Left lung (tissue), 10 donors: ENCODE data around the gene LPCAT3. TPM values are rescaled to one million over a fixed set of nuclear protein-coding genes. Genes with fewer than 3 reads are reported as not detected.

Experiments
- ATAC-seq: fragments of 200-7000 bp; cut with Tn5 transposase; one replicate; pipeline ENCODE4 v1.9.1; 2020; ENCODE audit warnings: moderate library complexity
- DNase-seq, 4 donors: peaks; one replicate each; pipeline ENCODE4 v3.0.0-alpha.2; 2013 to 2020
- H3K27ac ChIP-seq, 2 donors: fragments of 200-600 bp; sonication (generic) in 1 of 2; one replicate each; pipeline versions ENCODE4 v1.5.0 to v1.8.0; 2020 to 2021
- H3K27me3 ChIP-seq, 2 donors: fragments of 200-600 bp; sonication (generic) in 1 of 2; one replicate each; pipeline versions ENCODE4 v1.5.0 to v1.8.0; 2020 to 2021
- H3K36me3 ChIP-seq, 2 donors: fragments of 200-600 bp; sonication (generic) in 1 of 2; one replicate each; pipeline versions ENCODE4 v1.5.0 to v1.8.0; 2020 to 2021
- H3K4me1 ChIP-seq, 2 donors: fragments of 200-600 bp; one replicate each; pipeline ENCODE4 v1.8.0; 2021
- H3K4me3 ChIP-seq, 2 donors: fragments of 200-600 bp; sonication (generic) in 1 of 2; one replicate each; pipeline versions ENCODE4 v1.5.0 to v1.8.0; 2020 to 2021; ENCODE audit warnings: mild to moderate bottlenecking in 1 of 2
- H3K9me3 ChIP-seq, 2 donors: fragments of 200-600 bp; sonication (generic) in 1 of 2; one replicate each; pipeline versions ENCODE4 v1.5.0 to v1.8.0; 2020 to 2021
- CTCF ChIP-seq, 2 donors: fragments of 200-600 bp; sonication (generic) in 1 of 2; IDR thresholded peaks; one replicate each; pipeline versions ENCODE4 v1.5.0 to v1.8.0; 2021; ENCODE audit warnings: antibody characterized with exemption in 2 of 2
- intact Hi-C, 2 donors: fragments of 100-400 bp; cut with DNase I; formaldehyde crosslinking; loops; one replicate each; pipeline versions ENCODE4 v1.11.2 to v1.14.2; 2022
- polyA plus RNA-seq, 6 donors: library from polyadenylated mRNA; unstranded; fragments of 120-200 nt; gene quantifications; one replicate each; pipeline ENCODE4 v1.2.1, GENCODE V29; 2013; ENCODE audit not compliant: insufficient read length in 6 of 6
- total RNA-seq, 2 donors: library from RNA; stranded (reverse); fragmentation: NEBNext Ultra II Directional; extraction: Animal tissue kit (Norgen Biotek cat#: 25700); gene quantifications; one replicate each; pipeline ENCODE4 v1.2.1, GENCODE V29; 2021
- donor health status: DM: no; HTN: yes; CAD: no.
- donor health status: DM: no; HTN: no; CAD: no.

The LPCAT3 gene
- total and polyA plus RNA-seq, 8 donors: 54.7 to 108 (median 64.7) TPM

GRCh38 chr12:6960593-6961277 lies 57.5 kb downstream of the LPCAT3 start:
- Histone ChIP-seq H3K36me3 (peaks cover 0 to 57% of the 10 kb centered on the region in 2 donors), H3K9me3 (no peaks in the 10 kb centered on the region), H3K27me3 (no peaks in the 10 kb centered on the region), H3K4me1 (peaks cover 31 to 94% of the 10 kb centered on the region in 2 donors), H3K27ac (peak overlapping the region; percentile 83 to 93), H3K4me3 (peak overlapping the region in 1 of 2 donors; percentile 47)
- TF ChIP-seq CTCF (IDR thresholded peaks at IDR 0.05): no peak
- DNase-seq: no peak
- intact Hi-C loops: no loop called here
- ATAC-seq: no peak

- intact Hi-C loops: loop anchor here in 1 of 2 donors (10.0 kb wide), 1 partner anchor 155 kb away; no protein-coding TSS in a partner anchor
- peak overlapping the region in 1 of 2 donors; percentile 47 for H3K4me3 ChIP-seq
Observed at GRCh38 chr12:6959805-6960592, 58.3 kb downstream of the LPCAT3 start.

GRCh38 chr12:6959058-6959804 lies 59.0 kb downstream of the LPCAT3 start:
- DNase-seq (peak in 1 of 4 donors; percentile 80), ATAC-seq (no peak)
- peaks cover 0 to 65% of the 10 kb centered on the region in 2 donors for H3K36me3 ChIP-seq
- TF ChIP-seq CTCF (IDR thresholded peaks at IDR 0.05): no peak
- no peaks in the 10 kb centered on the region for H3K27me3 ChIP-seq
- peaks cover 31 to 95% of the 10 kb centered on the region in 2 donors for H3K4me1 ChIP-seq
- H3K4me3 ChIP-seq: peak overlapping the region in 1 of 2 donors; percentile 29
- no peaks in the 10 kb centered on the region for H3K9me3 ChIP-seq
- intact Hi-C loops: loop anchor here in 1 of 2 donors (10.0 kb wide), 1 partner anchor 156 kb away; no protein-coding TSS in a partner anchor
- peak overlapping the region; percentile 69 to 93 for H3K27ac ChIP-seq

More at GRCh38 chr12:6959805-6960592, 58.3 kb downstream of the LPCAT3 start:
- TF ChIP-seq CTCF (IDR thresholded peaks at IDR 0.05): no peak
- no peak for ATAC-seq
- peak in 1 of 4 donors; percentile 78 for DNase-seq
- Histone ChIP-seq H3K9me3 (no peaks in the 10 kb centered on the region), H3K4me1 (peaks cover 31 to 95% of the 10 kb centered on the region in 2 donors), H3K27me3 (no peaks in the 10 kb centered on the region), H3K36me3 (peaks cover 0 to 58% of the 10 kb centered on the region in 2 donors), H3K27ac (peak overlapping the region; percentile 69 to 93)

GRCh38 chr12:6958609-6959057 lies 59.6 kb downstream of the LPCAT3 start:
- Histone ChIP-seq H3K27me3 (no peaks in the 10 kb centered on the region), H3K36me3 (peaks cover 0 to 66% of the 10 kb centered on the region in 2 donors), H3K4me1 (peaks cover 31 to 95% of the 10 kb centered on the region in 2 donors), H3K27ac (peak overlapping the region; percentile 69 to 93), H3K4me3 (peak overlapping the region in 1 of 2 donors; percentile 29), H3K9me3 (no peaks in the 10 kb centered on the region)
- intact Hi-C loops: loop anchor here in 1 of 2 donors (10.0 kb wide), 1 partner anchor 156 kb away; no protein-coding TSS in a partner anchor
- no peak for TF ChIP-seq CTCF (IDR thresholded peaks at IDR 0.05)
- DNase-seq (peak in 1 of 4 donors; percentile 80), ATAC-seq (no peak)
